Muscle layer of duodenum (tissue), 2 donors: ENCODE data around the gene CPLANE2.
A peak's percentile ranks its signal among the peaks of the same experiment; 100 is the strongest.

ENCODE experiments used
- H3K27ac ChIP-seq: one replicate; pipeline ENCODE4 v1.7.0; 2013; ENCODE audit warnings: mild to moderate bottlenecking, low read length
- H3K27me3 ChIP-seq: one replicate; pipeline ENCODE4 v1.7.0; 2013; ENCODE audit warnings: low read depth, mild to moderate bottlenecking, control low read depth, low read length
- H3K36me3 ChIP-seq, 2 donors: one replicate each; pipeline ENCODE4 v1.7.0; 2013; ENCODE audit warnings: low read length in 2 of 2, control low read depth in 1 of 2, mild to moderate bottlenecking in 1 of 2; ENCODE audit not compliant: insufficient read depth in 2 of 2, control insufficient read depth in 1 of 2
- H3K4me1 ChIP-seq, 2 donors: one replicate each; pipeline ENCODE4 v1.7.0; 2013; ENCODE audit warnings: low read length in 2 of 2, mild to moderate bottlenecking in 2 of 2, control low read depth in 1 of 2, moderate library complexity in 1 of 2; ENCODE audit not compliant: insufficient read depth in 2 of 2, control insufficient read depth in 1 of 2
- H3K4me3 ChIP-seq, 2 donors: one replicate each; pipeline ENCODE4 v1.7.0; 2013; ENCODE audit warnings: low read length in 2 of 2, low read depth in 1 of 2, mild to moderate bottlenecking in 1 of 2
- H3K9me3 ChIP-seq, 2 donors: one replicate each; pipeline ENCODE4 v1.7.0; 2013; ENCODE audit warnings: low read length in 2 of 2, control low read depth in 1 of 2, mild to moderate bottlenecking in 1 of 2; ENCODE audit not compliant: control insufficient read depth in 1 of 2
- donor health status: healthy.

Gene CPLANE2

GRCh38 chr1:16213013-16213412, 24.0 kb downstream of the CPLANE2 start:
- Histone ChIP-seq H3K4me1 (peaks cover 0 to 8% of the 10 kb centered on the region in 2 donors), H3K9me3 (no peaks in the 10 kb centered on the region), H3K27ac (no peak overlapping the region), H3K36me3 (no peaks in the 10 kb centered on the region), H3K27me3 (no peaks in the 10 kb centered on the region), H3K4me3 (no peak overlapping the region)

GRCh38 chr1:16212251-16212961, 24.6 kb downstream of the CPLANE2 start, which contains the start of gene ARHGEF19:
TSS of gene ARHGEF19 (minus strand) at chr1:16212652. CDS start at chr1:16209054, 3,598 bp downstream.
- Histone ChIP-seq H3K36me3 (no peaks in the 10 kb centered on the region), H3K27me3 (no peaks in the 10 kb centered on the region), H3K4me1 (peaks cover 0 to 12% of the 10 kb centered on the region in 2 donors), H3K4me3 (no peak within 1 kb of the TSS), H3K27ac (no peak within 1 kb of the TSS), H3K9me3 (no peaks in the 10 kb centered on the region)

GRCh38 chr1:16211824-16212223, 25.2 kb downstream of the CPLANE2 start:
- Histone ChIP-seq H3K27ac (no peak overlapping the region), H3K27me3 (no peaks in the 10 kb centered on the region), H3K4me3 (no peak overlapping the region), H3K36me3 (no peaks in the 10 kb centered on the region), H3K9me3 (no peaks in the 10 kb centered on the region), H3K4me1 (peaks cover 0 to 15% of the 10 kb centered on the region in 2 donors)

- Histone ChIP-seq H3K9me3 (no peaks in the 10 kb centered on the region), H3K27ac (no peak overlapping the region), H3K4me3 (no peak overlapping the region), H3K27me3 (no peaks in the 10 kb centered on the region), H3K36me3 (no peaks in the 10 kb centered on the region), H3K4me1 (peaks cover 0 to 7% of the 10 kb centered on the region in 2 donors)
Measured at GRCh38 chr1:16210581-16210980, 26.4 kb downstream of the CPLANE2 start.

GRCh38 chr1:16209847-16210407, 27.1 kb downstream of the CPLANE2 start:
- Histone ChIP-seq H3K9me3 (no peaks in the 10 kb centered on the region), H3K36me3 (no peaks in the 10 kb centered on the region), H3K27me3 (no peaks in the 10 kb centered on the region), H3K4me1 (peaks cover 0 to 7% of the 10 kb centered on the region in 2 donors), H3K27ac (no peak overlapping the region), H3K4me3 (no peak overlapping the region)

GRCh38 chr1:16209132-16209846, 27.7 kb downstream of the CPLANE2 start:
- Histone ChIP-seq H3K4me3 (no peak overlapping the region), H3K27me3 (no peaks in the 10 kb centered on the region), H3K9me3 (no peaks in the 10 kb centered on the region), H3K4me1 (peaks cover 0 to 7% of the 10 kb centered on the region in 2 donors), H3K36me3 (peaks cover 0 to 3% of the 10 kb centered on the region in 2 donors), H3K27ac (no peak overlapping the region)

- Histone ChIP-seq H3K4me3 (no peak overlapping the region), H3K27ac (no peak overlapping the region), H3K4me1 (peaks cover 0 to 7% of the 10 kb centered on the region in 2 donors), H3K9me3 (no peaks in the 10 kb centered on the region), H3K36me3 (peaks cover 0 to 3% of the 10 kb centered on the region in 2 donors), H3K27me3 (no peaks in the 10 kb centered on the region)
Measured at GRCh38 chr1:16208270-16208987, 28.6 kb downstream of the CPLANE2 start.

GRCh38 chr1:16207318-16208269, 29.4 kb downstream of the CPLANE2 start:
- peak overlapping the region; percentile 44 to 65 for H3K4me3 ChIP-seq
- peaks cover 0 to 7% of the 10 kb centered on the region in 2 donors for H3K4me1 ChIP-seq
- H3K27ac ChIP-seq: peak overlapping the region; percentile 73
- no peaks in the 10 kb centered on the region for H3K27me3 ChIP-seq
- no peaks in the 10 kb centered on the region for H3K9me3 ChIP-seq
- H3K36me3 ChIP-seq: peaks cover 0 to 3% of the 10 kb centered on the region in 2 donors

GRCh38 chr1:16206547-16207317, 30.3 kb downstream of the CPLANE2 start:
- peaks cover 0 to 3% of the 10 kb centered on the region in 2 donors for H3K36me3 ChIP-seq
- H3K4me3 ChIP-seq: peak overlapping the region; percentile 44 to 65
- H3K9me3 ChIP-seq: no peaks in the 10 kb centered on the region
- peak overlapping the region; percentile 73 for H3K27ac ChIP-seq
- H3K4me1 ChIP-seq: peaks cover 0 to 7% of the 10 kb centered on the region in 2 donors
- H3K27me3 ChIP-seq: no peaks in the 10 kb centered on the region
